Stomach (tissue), 4 donors: Measurements from ENCODE around the gene ZMYND15.

ENCODE experiments used
- CTCF ChIP-seq, 7 experiments: fragments of 450-650 bp in 4 of 7; fragments of 200-600 bp in 3 of 7; sonication (generic) in 3 of 7; IDR thresholded peaks; one replicate each; pipeline ENCODE4 v1.5.1; 2016 to 2019; ENCODE audit warnings: antibody characterized with exemption in 7 of 7, control low read depth in 2 of 7, mild to moderate bottlenecking in 1 of 7
- EP300 ChIP-seq: sonication (generic); formaldehyde crosslinking; IDR thresholded peaks from one replicate; pipeline ENCODE4 v1.6.1; 2017; ENCODE audit warnings: antibody characterized with exemption
- POLR2A ChIP-seq, 4 donors: fragments of 450-650 bp; IDR thresholded peaks; one replicate each; pipeline ENCODE4 v1.6.1; 2016; ENCODE audit warnings: antibody characterized with exemption in 4 of 4, control low read depth in 2 of 4, mild to moderate bottlenecking in 1 of 4, moderate library complexity in 1 of 4

- no peak for TF ChIP-seq CTCF (IDR thresholded peaks at IDR 0.05)
- no peak for TF ChIP-seq POLR2A (IDR thresholded peaks at IDR 0.05)
- no peak for TF ChIP-seq EP300
Measured at GRCh38 chr17:4715063-4715744, 24.4 kb upstream of the ZMYND15 start.
